HCT116 (cell line): Measurements from ENCODE around the gene SGCA. TPM values are rescaled to one million over a fixed set of nuclear protein-coding genes. Genes with fewer than 3 reads are reported as not detected.

ENCODE experiments used
- ATAC-seq: fragments of 200-7000 bp; cut with Tn5 transposase; 2 replicates; pipeline ENCODE4 v1.9.1; 2020; ENCODE audit warnings: mild to moderate bottlenecking, moderate library complexity
- BruUV-seq: library from RNA; stranded (reverse); fragments of 400-500 nt; replicated peaks from 2 replicates; lab custom pipeline; 2021; lab: Mats Ljungman, UMichigan
- CTCF ChIA-PET: fragments of 300-600 bp; sonication (Branson Sonifier 250); formaldehyde crosslinking; loops from one replicate; lab custom pipeline; 2021; ENCODE audit warnings: antibody characterized with exemption; lab: Charles Lee
- POLR2A ChIA-PET: fragments of 300-600, 350-600 bp; sonication (Branson Sonifier 250); formaldehyde crosslinking; loops from one replicate; lab custom pipeline; 2021; ENCODE audit warnings: antibody characterized with exemption; lab: Charles Lee
- RAD21 ChIA-PET, 2 experiments: fragments of 300-600 bp; sonication (Branson Sonifier 250); formaldehyde crosslinking; loops; one replicate each; lab custom pipeline; 2023; ENCODE audit warnings: low total read pairs in 2 of 2; ENCODE audit not compliant: uncharacterized antibody in 2 of 2, unreplicated experiment in 2 of 2, low non-redundant PET in 1 of 2; lab: Charles Lee
- DNase-seq: peaks from one replicate; pipeline ENCODE4 v3.0.0-alpha.2; 2010; ENCODE audit warnings: low read depth, low spot score
- H2AFZ ChIP-seq: fragments of 200-600 bp; shearing (Covaris generic), sonication (generic); 2 replicates; pipeline ENCODE4 v1.6.1; 2017; ENCODE audit warnings: low read depth, mixed run types, mixed read lengths, antibody characterized with exemption, low read length; ENCODE audit not compliant: poor library complexity, severe bottlenecking
- H3K27ac ChIP-seq: 2 replicates; pipeline ENCODE4 v1.5.1; 2012; ENCODE audit warnings: low read depth, low read length
- H3K27me3 ChIP-seq: fragments of 200-600 bp; sonication (generic); 2 replicates; pipeline ENCODE4 v1.6.1; 2016; ENCODE audit warnings: mixed run types, low read length, mixed read lengths; ENCODE audit not compliant: insufficient read depth
- H3K36me3 ChIP-seq, 2 experiments: fragments of 200-500 bp in 1 of 2; fragments of 200-600 bp in 1 of 2; sonication (Bioruptor generic) in 1 of 2; sonication (generic) in 1 of 2; 2 replicates each; pipeline versions ENCODE4 v1.5.1 to v1.6.1; 2014 to 2016; ENCODE audit warnings: low read length in 2 of 2, inconsistent platforms in 1 of 2, mixed read lengths in 1 of 2, mixed run types in 1 of 2; ENCODE audit not compliant: insufficient read depth in 2 of 2, control insufficient read depth in 1 of 2
- H3K4me1 ChIP-seq, 2 experiments: fragments of 200-600 bp in 1 of 2; sonication (generic) in 1 of 2; 2 replicates each; pipeline versions ENCODE4 v1.5.1 to v1.6.1; 2012 to 2017; ENCODE audit warnings: low read length in 2 of 2, inconsistent platforms in 1 of 2, mild to moderate bottlenecking in 1 of 2, mixed read lengths in 1 of 2, mixed run types in 1 of 2, moderate library complexity in 1 of 2; ENCODE audit not compliant: insufficient read depth in 2 of 2, control insufficient read depth in 1 of 2
- H3K4me2 ChIP-seq: fragments of 200-600 bp; sonication (generic); 2 replicates; pipeline ENCODE4 v1.6.1; 2017; ENCODE audit warnings: mixed run types, low read length, mixed read lengths
- H3K4me3 ChIP-seq, 2 experiments: fragments of 200-600 bp in 1 of 2; sonication (generic) in 1 of 2; replicated peaks in 1 of 2; 2 replicates each; pipeline ENCODE4 v1.5.1; 2011 to 2016; ENCODE audit warnings: low read length in 2 of 2, control low read depth in 1 of 2, low read depth in 1 of 2, mild to moderate bottlenecking in 1 of 2, mixed read lengths in 1 of 2, mixed run types in 1 of 2
- H3K79me2 ChIP-seq: fragments of 200-600 bp; sonication (generic); 2 replicates; pipeline ENCODE4 v1.6.1; 2017; ENCODE audit warnings: mild to moderate bottlenecking, mixed run types, low read length, moderate library complexity, mixed read lengths; ENCODE audit not compliant: insufficient read depth
- H3K9ac ChIP-seq: fragments of 200-600 bp; sonication (generic); 2 replicates; pipeline ENCODE4 v1.6.1; 2016; ENCODE audit warnings: low read length, mixed read lengths
- H3K9me2 ChIP-seq: fragments of 200-600 bp; sonication (generic), shearing (Covaris generic); 2 replicates; pipeline ENCODE4 v1.6.1; 2017; ENCODE audit warnings: mixed run types, mild to moderate bottlenecking, moderate library complexity; ENCODE audit not compliant: insufficient read depth
- H3K9me3 ChIP-seq, 2 experiments: fragments of 200-500 bp in 1 of 2; fragments of 200-600 bp in 1 of 2; sonication (Bioruptor generic) in 1 of 2; sonication (generic) in 1 of 2; 2 replicates each; pipeline ENCODE4 v1.6.1; 2014 to 2017; ENCODE audit warnings: low read length in 2 of 2, mixed read lengths in 2 of 2, inconsistent platforms in 1 of 2, low read depth in 1 of 2, mild to moderate bottlenecking in 1 of 2, mixed run types in 1 of 2, moderate library complexity in 1 of 2; ENCODE audit not compliant: control insufficient read depth in 1 of 2, insufficient read depth in 1 of 2
- H4K20me1 ChIP-seq: fragments of 200-600 bp; sonication (generic), shearing (Covaris generic); 2 replicates; pipeline ENCODE4 v1.6.1; 2017; ENCODE audit warnings: mixed run types, mild to moderate bottlenecking, moderate library complexity; ENCODE audit not compliant: insufficient read depth
- CEBPB ChIP-seq: IDR thresholded peaks from 2 replicates; pipeline ENCODE4 v1.6.1; 2012; ENCODE audit warnings: low read depth
- ELF1 ChIP-seq: IDR thresholded peaks from 2 replicates; pipeline ENCODE4 v1.6.1; 2012; ENCODE audit warnings: low read depth, borderline replicate concordance
- EZH2 ChIP-seq: fragments of 200-600 bp; sonication (generic); IDR thresholded peaks from 2 replicates; pipeline ENCODE4 v1.6.1; 2017; ENCODE audit warnings: antibody characterized with exemption, mixed run types
- FOSL1 ChIP-seq: IDR thresholded peaks from 2 replicates; pipeline ENCODE4 v1.6.1; 2012; ENCODE audit warnings: low read depth
- JUND ChIP-seq: IDR thresholded peaks from 2 replicates; pipeline ENCODE4 v1.6.1; 2012
- POLR2A ChIP-seq: IDR thresholded peaks from 2 replicates; pipeline ENCODE4 v1.7.0; 2011; ENCODE audit warnings: borderline replicate concordance; ENCODE audit not compliant: insufficient read depth, insufficient read length; ENCODE audit errors: extremely low read depth
- POLR2AphosphoS5 ChIP-seq: IDR thresholded peaks from 2 replicates; pipeline ENCODE4 v1.6.1; 2011; ENCODE audit warnings: mild to moderate bottlenecking, low read depth, low read length, moderate library complexity
- RAD21 ChIP-seq: IDR thresholded peaks from 2 replicates; pipeline ENCODE4 v1.6.1; 2012; ENCODE audit warnings: low read depth, mild to moderate bottlenecking
- SIN3A ChIP-seq: IDR thresholded peaks from 2 replicates; pipeline ENCODE4 v1.6.1; 2012; ENCODE audit warnings: low read depth
- SP1 ChIP-seq: IDR thresholded peaks from 2 replicates; pipeline ENCODE4 v1.6.1; 2012; ENCODE audit warnings: low read depth
- SRF ChIP-seq: IDR thresholded peaks from 2 replicates; pipeline ENCODE4 v1.6.1; 2012; ENCODE audit warnings: low read depth
- TCF7L2 ChIP-seq: IDR thresholded peaks from 2 replicates; pipeline ENCODE4 v1.7.0; 2011; ENCODE audit warnings: borderline replicate concordance, inconsistent platforms; ENCODE audit not compliant: insufficient read depth, insufficient read length; ENCODE audit errors: extremely low read depth
- YY1 ChIP-seq: IDR thresholded peaks from 2 replicates; pipeline ENCODE4 v1.6.1; 2011; ENCODE audit warnings: low read length, low read depth, moderate library complexity, mild to moderate bottlenecking; ENCODE audit not compliant: insufficient replicate concordance; ENCODE audit errors: extremely low read depth
- ZFX ChIP-seq: fragments of 450-650 bp; IDR thresholded peaks from 2 replicates; pipeline ENCODE4 v1.6.1; 2017
- intact Hi-C: fragments of 100-400 bp; cut with micrococcal nuclease; formaldehyde crosslinking; loops from 2 replicates; pipeline ENCODE4 v1.10.0; 2022
- total RNA-seq: library from RNA; stranded (reverse); gene quantifications from one replicate; pipeline ENCODE4 v1.2.1, GENCODE V29; 2021; ENCODE audit not compliant: unreplicated experiment
- TF ChIP-seq, protein P1 (sequence below): IDR thresholded peaks from 2 replicates; pipeline ENCODE4 v1.6.1; 2011; ENCODE audit warnings: mild to moderate bottlenecking, low read length, moderate library complexity; ENCODE audit not compliant: insufficient replicate concordance; ENCODE audit errors: extremely low read depth
- TF ChIP-seq, protein P2 (sequence below): IDR thresholded peaks from 2 replicates; pipeline ENCODE4 v1.6.1; 2012
- TF ChIP-seq, protein P3 (sequence below): IDR thresholded peaks from 2 replicates; pipeline ENCODE4 v1.6.1; 2012; ENCODE audit warnings: low read depth
- TF ChIP-seq, protein P4 (sequence below): IDR thresholded peaks from 2 replicates; pipeline ENCODE4 v1.6.1; 2012
- TF ChIP-seq, protein P5 (sequence below), 3 experiments: fragments of 200-600 bp in 1 of 3; sonication (generic) in 1 of 3; IDR thresholded peaks in 2 of 3; conservative IDR thresholded peaks in 1 of 3; 2 replicates each; pipeline ENCODE4 v1.5.1; 2012 to 2017; ENCODE audit warnings: low read depth in 2 of 3, low read length in 2 of 3, antibody characterized with exemption in 1 of 3, borderline replicate concordance in 1 of 3, control low read depth in 1 of 3, mild to moderate bottlenecking in 1 of 3, mixed read lengths in 1 of 3, mixed run types in 1 of 3, moderate library complexity in 1 of 3; ENCODE audit not compliant: insufficient read depth in 1 of 3

Gene SGCA
- total RNA-seq, 1 experiment from 2014 or later = 0.37 TPM

DNA sequence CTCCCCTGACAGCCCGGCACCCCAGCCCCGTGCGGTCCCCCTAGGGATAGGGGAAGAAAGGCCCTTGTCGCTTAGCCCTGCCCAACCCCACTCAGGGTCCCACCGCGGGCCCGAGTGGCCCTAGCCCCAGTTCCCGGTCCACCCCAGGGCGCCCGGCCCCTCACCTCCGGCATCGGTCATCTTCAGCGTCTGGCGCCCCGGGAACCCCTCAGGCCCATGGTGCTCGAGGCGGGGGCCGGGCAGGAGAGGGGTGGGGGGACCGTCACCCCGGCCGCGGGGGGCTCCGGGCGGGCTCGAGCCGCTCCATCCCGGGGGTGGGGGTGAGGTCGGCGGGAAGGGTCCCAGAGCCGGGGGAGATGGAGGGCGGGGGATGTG lies 36.5 kb upstream of the SGCA start:
- H3K4me3 ChIP-seq = no peak overlapping the region
- H3K9ac ChIP-seq = no peak overlapping the region
- no peaks in the 10 kb centered on the region for H3K9me3 ChIP-seq
- RAD21 ChIA-PET = no interaction called here
- no peak overlapping the region for H3K27ac ChIP-seq
- no peak overlapping the region for H2AFZ ChIP-seq
- no peaks in the 10 kb centered on the region for H4K20me1 ChIP-seq
- no peak for ATAC-seq
- no peaks in the 10 kb centered on the region for H3K79me2 ChIP-seq
- intact Hi-C loops = no loop called here
- H3K9me2 ChIP-seq = no peaks in the 10 kb centered on the region
- H3K27me3 ChIP-seq = no peaks in the 10 kb centered on the region
- TF ChIP-seq POLR2AphosphoS5 (no peak), RAD21 (no peak), YY1 (no peak), POLR2A (no peak), CEBPB (no peak), SRF (no peak), EZH2 (no peak), ZFX (no peak), SIN3A (no peak), TCF7L2 (no peak), ELF1 (no peak), FOSL1 (no peak), SP1 (no peak), JUND (no peak)
- TF ChIP-seq, protein P1, sequence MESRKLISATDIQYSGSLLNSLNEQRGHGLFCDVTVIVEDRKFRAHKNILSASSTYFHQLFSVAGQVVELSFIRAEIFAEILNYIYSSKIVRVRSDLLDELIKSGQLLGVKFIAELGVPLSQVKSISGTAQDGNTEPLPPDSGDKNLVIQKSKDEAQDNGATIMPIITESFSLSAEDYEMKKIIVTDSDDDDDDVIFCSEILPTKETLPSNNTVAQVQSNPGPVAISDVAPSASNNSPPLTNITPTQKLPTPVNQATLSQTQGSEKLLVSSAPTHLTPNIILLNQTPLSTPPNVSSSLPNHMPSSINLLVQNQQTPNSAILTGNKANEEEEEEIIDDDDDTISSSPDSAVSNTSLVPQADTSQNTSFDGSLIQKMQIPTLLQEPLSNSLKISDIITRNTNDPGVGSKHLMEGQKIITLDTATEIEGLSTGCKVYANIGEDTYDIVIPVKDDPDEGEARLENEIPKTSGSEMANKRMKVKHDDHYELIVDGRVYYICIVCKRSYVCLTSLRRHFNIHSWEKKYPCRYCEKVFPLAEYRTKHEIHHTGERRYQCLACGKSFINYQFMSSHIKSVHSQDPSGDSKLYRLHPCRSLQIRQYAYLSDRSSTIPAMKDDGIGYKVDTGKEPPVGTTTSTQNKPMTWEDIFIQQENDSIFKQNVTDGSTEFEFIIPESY = no peak
- TF ChIP-seq, protein P2, sequence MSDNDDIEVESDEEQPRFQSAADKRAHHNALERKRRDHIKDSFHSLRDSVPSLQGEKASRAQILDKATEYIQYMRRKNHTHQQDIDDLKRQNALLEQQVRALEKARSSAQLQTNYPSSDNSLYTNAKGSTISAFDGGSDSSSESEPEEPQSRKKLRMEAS = no peak
- TF ChIP-seq, protein P3, sequence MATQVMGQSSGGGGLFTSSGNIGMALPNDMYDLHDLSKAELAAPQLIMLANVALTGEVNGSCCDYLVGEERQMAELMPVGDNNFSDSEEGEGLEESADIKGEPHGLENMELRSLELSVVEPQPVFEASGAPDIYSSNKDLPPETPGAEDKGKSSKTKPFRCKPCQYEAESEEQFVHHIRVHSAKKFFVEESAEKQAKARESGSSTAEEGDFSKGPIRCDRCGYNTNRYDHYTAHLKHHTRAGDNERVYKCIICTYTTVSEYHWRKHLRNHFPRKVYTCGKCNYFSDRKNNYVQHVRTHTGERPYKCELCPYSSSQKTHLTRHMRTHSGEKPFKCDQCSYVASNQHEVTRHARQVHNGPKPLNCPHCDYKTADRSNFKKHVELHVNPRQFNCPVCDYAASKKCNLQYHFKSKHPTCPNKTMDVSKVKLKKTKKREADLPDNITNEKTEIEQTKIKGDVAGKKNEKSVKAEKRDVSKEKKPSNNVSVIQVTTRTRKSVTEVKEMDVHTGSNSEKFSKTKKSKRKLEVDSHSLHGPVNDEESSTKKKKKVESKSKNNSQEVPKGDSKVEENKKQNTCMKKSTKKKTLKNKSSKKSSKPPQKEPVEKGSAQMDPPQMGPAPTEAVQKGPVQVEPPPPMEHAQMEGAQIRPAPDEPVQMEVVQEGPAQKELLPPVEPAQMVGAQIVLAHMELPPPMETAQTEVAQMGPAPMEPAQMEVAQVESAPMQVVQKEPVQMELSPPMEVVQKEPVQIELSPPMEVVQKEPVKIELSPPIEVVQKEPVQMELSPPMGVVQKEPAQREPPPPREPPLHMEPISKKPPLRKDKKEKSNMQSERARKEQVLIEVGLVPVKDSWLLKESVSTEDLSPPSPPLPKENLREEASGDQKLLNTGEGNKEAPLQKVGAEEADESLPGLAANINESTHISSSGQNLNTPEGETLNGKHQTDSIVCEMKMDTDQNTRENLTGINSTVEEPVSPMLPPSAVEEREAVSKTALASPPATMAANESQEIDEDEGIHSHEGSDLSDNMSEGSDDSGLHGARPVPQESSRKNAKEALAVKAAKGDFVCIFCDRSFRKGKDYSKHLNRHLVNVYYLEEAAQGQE = no peak
- TF ChIP-seq, protein P4, sequence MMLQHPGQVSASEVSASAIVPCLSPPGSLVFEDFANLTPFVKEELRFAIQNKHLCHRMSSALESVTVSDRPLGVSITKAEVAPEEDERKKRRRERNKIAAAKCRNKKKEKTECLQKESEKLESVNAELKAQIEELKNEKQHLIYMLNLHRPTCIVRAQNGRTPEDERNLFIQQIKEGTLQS = no peak
- TF ChIP-seq, protein P5, sequence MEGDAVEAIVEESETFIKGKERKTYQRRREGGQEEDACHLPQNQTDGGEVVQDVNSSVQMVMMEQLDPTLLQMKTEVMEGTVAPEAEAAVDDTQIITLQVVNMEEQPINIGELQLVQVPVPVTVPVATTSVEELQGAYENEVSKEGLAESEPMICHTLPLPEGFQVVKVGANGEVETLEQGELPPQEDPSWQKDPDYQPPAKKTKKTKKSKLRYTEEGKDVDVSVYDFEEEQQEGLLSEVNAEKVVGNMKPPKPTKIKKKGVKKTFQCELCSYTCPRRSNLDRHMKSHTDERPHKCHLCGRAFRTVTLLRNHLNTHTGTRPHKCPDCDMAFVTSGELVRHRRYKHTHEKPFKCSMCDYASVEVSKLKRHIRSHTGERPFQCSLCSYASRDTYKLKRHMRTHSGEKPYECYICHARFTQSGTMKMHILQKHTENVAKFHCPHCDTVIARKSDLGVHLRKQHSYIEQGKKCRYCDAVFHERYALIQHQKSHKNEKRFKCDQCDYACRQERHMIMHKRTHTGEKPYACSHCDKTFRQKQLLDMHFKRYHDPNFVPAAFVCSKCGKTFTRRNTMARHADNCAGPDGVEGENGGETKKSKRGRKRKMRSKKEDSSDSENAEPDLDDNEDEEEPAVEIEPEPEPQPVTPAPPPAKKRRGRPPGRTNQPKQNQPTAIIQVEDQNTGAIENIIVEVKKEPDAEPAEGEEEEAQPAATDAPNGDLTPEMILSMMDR (IDR thresholded peaks at IDR 0.05 in 2 of 3, conservative IDR thresholded peaks at IDR 0.05 in 1 of 3; ENCODE audit: borderline replicate concordance in 1 of 3, insufficient read depth in 1 of 3, low read depth in 2 of 3, low read length in 2 of 3) = no peak
- H3K36me3 ChIP-seq = peaks cover 2 to 6% of the 10 kb centered on the region in 2 experiments; a peak in 2 of 4 replicates
- no peak overlapping the region for H3K4me2 ChIP-seq
- POLR2A ChIA-PET = no interaction called here
- H3K4me1 ChIP-seq = peaks cover 12 to 27% of the 10 kb centered on the region in 2 experiments
- CTCF ChIA-PET = no interaction called here
- no TSS peak for BruUV-seq
- DNase-seq = no peak
